22Rv1 (cell line): ENCODE results near the gene GCNT2.

ENCODE experiments used
- CTCF ChIP-seq: fragments of 450-650 bp; IDR thresholded peaks from 2 replicates; pipeline ENCODE4 v1.5.1; 2017; ENCODE audit warnings: mild to moderate bottlenecking
- ZFX ChIP-seq: fragments of 450-650 bp; IDR thresholded peaks from 2 replicates; pipeline ENCODE4 v1.6.1; 2017; ENCODE audit warnings: antibody characterized with exemption, borderline replicate concordance

DNA sequence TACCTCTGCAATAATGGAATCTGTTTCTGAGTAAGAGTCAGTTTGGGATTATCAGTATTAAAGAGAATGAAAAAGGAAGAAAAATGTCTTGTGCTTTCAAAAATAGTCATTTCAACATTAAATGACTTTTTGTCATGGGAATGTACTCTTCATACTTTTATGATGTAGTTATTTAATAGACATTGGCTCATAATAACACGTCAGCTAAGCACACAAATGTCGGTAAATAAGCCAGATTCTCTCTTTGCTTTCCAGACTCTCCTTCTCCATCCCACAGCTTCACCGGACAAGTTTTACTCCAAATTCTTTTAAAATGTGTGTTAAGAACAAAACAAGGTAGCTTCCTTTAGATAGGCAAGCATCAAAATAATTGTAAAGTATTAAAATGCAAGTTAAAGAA, 97.3 kb downstream of the GCNT2 start:
- TF ChIP-seq CTCF (no peak), ZFX (no peak)
